ENCODE results near the gene PRELID3B.
"Not testable (repeated sequence)": the region's sequence is repeated elsewhere in the genome, so short reads cannot be mapped to it uniquely, and the experiment has no call there.

Gene PRELID3B

DNA sequence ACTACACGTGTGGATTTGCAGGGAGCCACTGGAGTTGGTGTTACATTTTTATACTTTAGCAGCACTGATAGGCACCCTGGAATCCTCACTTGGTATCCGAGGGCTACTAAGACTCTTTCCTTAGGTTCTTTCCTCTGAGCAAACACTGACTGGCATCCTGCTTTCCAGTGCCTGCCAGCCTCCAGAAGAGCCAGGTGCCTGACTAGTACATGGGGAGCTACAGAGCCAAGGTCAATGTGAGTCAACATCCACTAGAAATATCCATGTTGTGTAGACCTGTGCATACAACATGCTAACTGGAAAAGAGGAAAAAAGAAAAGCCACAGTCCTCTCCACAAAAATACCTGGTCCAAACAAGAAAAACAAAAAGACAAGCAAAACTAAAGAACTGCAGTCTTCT lies 17.5 kb downstream of the PRELID3B start:
- DNase-seq, result no peak

DNA sequence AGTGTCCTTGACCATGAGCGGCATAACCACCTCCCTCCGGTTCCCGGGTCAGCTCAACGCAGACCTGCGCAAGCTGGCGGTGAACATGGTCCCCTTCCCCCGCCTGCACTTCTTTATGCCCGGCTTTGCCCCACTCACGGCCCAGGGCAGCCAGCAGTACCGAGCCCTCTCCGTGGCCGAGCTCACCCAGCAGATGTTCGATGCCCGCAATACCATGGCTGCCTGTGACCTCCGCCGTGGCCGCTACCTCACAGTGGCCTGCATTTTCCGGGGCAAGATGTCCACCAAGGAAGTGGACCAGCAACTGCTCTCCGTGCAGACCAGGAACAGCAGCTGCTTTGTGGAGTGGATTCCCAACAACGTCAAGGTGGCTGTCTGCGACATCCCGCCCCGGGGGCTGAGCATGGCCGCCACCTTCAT lies 18.5 kb downstream of the PRELID3B start:
- DNase-seq, result no peak

DNA sequence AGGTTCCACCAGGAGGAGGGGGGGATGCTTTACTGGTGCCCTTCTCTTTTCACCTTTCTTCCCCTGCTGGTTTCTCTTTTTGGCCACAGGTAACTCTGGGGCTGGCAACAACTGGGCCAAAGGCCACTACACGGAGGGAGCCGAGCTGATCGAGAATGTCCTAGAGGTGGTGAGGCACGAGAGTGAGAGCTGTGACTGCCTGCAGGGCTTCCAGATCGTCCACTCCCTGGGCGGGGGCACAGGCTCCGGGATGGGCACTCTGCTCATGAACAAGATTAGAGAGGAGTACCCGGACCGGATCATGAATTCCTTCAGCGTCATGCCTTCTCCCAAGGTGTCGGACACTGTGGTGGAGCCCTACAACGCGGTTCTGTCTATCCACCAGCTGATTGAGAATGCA lies 19.0 kb downstream of the PRELID3B start:
- DNase-seq, result no peak

DNA sequence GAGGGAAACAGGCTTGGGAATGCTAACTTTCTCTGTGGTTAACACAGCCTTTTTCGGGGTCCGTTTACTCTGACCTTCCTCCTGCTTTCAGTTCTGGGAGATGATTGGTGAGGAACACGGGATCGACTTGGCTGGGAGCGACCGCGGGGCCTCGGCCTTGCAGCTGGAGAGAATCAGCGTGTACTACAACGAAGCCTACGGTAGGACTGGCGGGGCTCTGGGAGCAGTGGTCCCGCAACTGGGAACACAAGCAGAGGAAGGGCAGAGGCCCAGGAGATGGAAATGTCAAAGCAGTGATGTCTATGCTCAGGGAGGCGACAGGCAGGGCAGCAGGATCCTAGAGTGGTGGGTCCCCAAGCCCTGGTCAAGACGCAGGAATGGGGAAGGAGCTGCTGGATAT lies 19.8 kb downstream of the PRELID3B start:
- DNase-seq, result no peak

DNA sequence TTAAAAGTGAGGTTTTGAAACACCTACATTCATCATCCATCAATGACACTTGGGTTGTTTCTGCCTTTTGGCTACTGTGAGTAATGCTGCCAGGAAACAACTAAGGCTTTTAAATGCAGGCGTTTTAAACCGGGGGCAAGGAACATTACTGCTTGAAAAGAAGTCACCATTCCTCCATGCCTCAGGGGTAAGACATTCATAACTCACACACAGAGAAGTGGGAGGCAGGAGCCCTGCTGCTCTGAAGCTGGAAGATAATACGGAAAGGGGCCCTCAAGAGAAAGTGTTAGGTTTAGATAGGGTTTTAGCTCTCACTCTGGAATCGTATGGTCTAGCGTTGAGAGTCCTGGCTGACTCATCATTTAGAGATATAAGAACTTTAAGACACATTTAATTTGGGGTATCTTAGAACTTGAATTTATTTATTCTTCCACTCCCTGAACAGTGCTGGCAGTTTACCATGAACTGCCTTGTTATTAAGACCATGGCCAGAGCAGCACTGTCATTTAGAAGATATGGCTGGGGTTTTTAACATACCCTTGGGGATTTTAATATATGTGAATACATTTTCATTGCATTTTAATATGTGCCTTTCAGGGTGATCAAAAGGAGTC lies 21.5 kb downstream of the PRELID3B start:
- DNase-seq, result no peak

DNA sequence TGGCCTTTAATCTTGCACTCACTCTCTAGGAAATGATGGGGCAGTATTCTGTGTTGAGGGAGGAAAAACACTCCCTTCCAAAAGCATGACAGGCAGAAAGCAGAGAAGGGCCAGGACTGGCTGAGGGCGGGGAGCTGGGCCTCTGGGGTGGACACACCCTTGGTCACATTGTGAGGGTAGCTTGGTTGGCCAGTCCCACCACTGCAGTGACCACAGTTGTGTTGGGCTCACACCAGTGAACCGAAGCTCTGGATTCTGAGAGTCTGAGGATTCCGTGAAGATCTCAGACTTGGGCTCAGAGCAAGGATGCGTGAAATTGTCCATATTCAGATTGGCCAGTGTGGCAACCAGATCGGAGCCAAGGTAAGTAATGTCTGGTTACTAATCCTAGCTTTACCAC lies 23.4 kb downstream of the PRELID3B start, which contains the start of gene TUBB1:
Gene TUBB1 (plus strand): TSS at position 213 of the 400 bp plus-strand sequence. CDS start 94 bp downstream, at position 307.
- no peak for DNase-seq

DNA sequence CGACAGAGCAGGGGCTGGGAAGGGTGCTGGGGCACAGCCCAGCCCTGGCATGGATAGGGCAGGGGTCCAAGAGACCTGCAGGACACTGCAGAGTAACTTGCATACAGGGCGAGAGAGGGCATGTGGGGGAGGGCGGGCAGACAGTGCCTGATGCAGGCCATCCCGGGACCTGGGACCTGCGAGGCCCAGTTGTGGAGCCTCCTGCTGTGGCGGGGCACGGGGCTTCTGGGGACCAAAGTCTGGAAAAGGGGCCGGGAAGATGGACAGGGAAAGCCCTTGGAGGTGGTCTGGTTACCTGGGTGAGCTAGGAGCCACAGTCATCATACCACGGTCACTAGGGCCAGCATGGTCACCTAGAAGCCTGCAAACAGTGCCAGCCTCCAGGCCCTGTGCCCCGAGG lies 23.8 kb downstream of the PRELID3B start:
- DNase-seq, result no peak

DNA sequence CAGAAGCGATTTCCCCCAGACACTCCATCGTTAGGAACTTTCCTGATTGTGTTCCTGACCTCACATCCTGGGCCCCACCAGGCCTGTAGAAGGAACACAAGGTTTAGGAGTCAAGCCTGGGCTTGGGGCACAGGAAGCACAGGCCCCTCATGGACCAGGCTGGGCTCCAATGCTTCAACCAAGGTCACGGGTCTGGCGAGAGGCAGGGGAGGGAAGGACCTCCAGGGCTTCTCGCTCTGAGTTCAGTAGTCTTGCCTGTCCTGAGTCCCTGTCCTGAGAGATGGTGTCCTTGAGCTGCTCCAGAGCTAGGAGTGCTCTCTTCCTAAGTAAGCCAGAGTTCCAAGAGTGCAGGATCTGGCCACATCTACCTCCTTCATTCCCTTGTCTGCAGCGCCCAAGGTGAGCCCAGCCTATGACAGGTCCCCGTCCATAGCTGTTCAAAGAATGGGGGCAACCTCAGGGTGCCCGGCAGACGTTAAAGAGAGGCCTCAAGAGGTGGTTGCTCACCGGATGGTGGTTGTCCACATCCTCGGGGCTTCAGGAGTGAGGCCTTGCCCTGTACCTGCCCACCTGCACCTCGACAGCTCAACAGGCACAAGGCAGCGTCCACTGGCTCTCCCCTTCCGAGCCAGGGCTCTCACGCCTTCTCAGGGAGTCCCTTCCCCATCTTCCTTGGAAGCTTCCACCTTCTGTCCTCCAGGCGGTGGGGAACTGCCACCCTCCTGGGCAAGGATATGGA lies 24.9 kb downstream of the PRELID3B start:
- no peak for DNase-seq

DNA sequence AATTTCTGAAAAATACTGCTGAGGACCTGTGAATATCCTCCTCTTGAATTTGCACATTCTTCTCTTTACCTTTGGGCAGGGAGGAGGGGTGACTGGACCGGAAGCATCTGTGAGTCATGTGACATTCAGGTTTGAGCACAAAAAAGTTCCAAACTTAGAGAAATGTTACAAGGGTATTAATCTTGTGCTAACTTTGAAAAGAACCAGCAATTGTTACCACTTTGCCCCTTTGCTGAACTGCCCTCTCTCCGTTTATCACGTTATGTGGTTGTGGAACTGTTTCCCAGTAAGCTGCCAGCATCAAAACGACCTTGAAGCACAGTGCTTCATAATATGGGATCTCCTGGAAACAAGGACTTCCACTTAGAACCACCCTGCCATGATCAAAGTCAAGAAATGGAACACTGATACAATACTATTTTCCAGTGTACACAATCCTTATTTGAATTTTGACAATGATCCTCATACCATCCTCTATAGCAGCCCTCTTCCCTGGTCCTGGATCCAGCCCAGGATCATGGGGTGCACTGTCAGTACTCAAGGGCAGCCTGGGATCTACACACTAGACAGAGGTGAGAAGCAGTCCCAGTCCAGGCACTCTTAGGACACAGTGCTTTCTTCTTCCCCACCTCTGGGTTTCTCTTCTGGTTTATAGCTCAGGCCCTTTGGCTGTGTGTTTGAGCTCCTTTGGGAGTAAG lies 25.6 kb downstream of the PRELID3B start:
- no peak for DNase-seq

DNA sequence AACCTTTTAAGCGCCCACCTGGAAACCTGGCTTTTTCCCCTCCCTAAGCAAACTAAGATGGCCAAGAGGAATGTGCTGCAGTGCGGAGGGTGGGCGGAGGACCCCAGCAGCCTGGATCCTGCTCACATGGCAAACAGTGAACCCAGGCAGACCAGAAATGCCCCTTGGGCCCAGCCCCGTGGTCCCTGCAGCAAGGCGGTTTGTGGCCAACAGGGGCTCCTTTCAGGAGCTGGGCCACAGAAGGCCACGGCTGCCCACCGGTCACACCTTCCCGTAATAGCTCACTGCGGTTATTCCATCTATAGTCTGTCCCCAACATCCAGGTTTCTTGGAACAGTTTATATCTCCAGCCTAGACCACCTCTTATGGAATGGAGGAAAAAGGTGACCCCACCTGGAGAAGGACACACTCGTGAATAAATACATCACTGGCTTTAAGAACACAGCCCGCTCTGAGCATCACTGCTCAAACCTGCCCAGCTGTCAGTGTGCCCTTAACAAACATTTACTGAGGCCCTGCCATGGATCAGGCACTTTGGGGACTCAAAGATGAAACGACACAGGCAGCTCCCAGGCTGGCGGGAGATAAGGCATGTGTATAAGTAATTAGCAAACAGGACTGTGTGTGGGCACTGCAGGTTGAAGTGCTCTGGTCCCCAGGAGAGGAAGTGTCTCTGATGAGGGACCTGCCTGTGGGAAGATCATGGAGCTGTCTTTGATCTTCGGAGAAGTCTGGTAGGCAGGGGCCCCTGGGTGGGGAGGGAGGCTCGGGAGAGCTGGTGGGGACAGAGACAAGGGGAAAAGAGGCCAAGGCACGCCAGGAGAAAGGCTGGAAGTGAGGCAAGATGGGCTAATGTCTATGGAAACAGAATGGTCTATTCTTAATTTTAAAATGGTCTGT lies 26.5 kb downstream of the PRELID3B start:
- no peak for DNase-seq

DNA sequence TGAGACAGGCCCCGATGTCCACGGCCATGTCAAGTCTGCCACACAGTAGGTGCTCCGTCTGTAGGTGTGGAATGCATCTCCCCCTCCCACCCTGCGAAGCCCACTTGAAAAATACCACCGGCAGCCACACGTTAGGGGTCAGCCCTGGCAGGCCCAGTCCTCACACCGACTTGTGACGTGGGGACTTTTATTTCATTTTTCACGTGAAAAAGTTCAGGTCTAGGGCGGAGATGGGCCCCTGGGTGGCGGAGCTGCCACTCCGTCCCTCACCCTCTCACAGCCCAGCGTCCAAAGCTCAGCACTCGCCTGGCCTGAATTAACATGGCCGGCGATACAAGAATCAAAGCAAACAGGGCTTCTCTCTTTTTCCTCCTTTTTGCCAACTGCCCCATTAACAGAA lies 27.2 kb downstream of the PRELID3B start:
- no peak for DNase-seq

DNA sequence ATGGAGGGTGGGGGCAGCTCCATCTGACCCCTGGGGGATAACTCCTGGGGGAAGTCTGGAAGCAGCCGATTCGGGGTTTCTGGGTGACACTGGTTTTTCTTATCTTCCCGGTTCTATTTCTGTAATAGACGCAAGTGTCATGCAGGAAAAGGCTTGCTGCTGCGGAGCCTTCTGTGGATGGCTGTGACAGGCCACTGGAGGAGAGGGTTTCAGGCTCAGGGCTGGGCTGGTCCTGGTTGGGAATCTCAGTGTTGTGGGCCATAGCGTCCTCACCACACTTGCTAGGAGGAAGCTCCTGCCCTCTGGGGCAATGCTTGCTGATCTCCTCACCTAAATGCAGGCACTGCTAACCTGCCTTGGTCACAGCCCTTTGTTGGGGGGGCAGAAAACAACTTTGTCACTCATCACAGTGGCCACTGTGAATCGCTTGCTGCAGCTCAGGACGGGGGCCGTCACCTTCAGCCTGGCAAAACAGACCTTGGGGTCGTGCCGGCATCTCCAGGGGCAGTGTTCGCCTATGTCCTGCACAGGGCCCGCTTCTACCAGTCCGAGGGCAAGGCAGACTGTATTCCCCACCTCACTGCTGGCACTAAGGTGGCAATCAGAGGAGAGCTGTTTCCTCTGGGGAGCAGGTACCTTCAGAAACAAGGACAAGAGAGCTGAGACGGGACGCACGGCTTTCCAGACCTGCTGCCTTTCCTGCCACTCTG lies 27.8 kb downstream of the PRELID3B start:
- no peak for DNase-seq

DNA sequence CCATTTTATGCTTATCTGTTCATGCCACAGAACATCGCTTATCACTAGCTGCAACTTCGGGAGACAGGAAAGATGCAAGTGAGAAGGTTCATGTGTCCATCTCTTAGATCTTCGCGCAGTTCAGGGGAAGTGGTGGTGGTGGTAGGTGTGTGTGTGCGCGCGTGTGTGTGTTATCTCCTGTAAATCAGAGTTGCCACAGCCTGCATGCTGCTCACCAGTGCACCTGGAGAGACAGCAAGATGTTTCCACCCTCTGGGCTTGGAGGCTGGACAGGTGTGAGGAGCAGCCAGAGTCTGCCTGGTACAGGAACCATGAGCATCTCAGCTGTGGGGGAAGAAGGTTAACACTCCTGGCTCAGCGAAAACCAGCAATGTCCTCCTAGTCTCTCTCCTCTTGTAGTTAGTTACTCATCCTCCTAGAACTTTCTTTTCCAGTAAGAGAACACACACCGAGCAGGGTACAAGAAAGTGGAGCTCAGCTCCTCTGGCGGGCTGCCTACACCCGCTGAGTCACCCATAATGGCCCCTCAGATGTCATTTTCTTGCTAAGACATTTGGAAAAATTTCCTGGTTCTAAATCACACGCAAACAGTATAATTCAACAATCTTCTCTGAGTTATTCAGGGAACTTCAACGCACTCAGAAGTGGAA lies 28.5 kb downstream of the PRELID3B start:
- DNase-seq, result no peak

DNA sequence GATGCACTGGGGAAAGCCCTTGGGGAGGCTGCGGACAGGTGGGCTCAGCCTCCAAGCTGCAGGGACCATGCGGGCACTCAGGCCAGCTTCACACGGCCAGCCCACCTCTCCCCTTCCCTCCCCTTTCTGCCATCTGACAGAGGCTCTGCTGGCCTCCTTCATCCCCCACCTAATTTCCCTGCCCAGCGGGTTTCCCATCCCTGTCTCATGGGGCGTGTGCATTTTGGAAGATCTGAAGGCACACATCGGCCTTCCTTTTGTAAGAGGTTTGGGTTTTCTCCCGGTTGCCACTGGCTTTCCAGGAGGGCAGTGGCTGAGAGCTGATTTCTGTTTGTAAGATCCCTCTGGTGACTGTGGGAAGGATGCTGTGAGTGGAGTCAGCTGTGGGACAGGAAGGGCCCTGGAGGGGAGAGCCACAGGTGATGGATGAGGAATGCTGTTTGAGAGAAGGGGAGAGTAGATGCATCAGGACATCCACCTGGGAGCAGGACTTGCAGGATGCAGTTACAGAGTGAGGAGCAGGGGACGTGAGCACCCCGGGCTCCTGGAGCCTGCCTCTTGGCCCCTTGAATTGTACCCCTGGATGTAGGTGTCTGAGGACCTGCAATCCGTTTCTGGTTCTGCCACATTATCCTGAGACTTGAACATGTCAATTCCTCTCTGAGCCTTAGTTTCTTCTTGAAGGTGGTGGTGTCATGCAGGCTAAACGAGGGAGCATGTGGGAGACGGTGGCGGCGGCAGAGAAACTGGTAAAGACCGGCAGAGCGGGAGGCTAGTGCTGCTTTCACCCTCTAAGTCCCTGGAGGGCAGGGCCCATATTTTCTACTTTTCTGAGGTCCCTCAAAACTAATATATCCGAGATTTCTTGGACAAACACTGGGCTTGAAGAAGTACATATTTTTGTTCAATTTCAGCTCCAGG lies 29.3 kb downstream of the PRELID3B start:
- no peak for DNase-seq

DNA sequence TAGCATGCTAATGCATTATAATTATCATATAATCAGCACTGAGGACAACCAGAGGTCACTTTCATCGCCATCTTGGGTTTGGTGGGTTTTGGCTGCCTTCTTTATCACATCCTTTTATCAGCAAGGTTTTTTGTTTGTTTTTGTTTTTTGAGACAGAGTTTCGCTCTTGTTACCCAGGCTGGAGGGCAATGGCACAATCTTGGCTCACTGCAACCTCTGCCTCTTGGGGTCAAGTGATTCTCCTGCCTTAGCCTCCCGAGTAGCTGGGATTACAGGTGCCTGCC lies 30.8 kb downstream of the PRELID3B start:
- DNase-seq, result not testable (repeated sequence)

DNA sequence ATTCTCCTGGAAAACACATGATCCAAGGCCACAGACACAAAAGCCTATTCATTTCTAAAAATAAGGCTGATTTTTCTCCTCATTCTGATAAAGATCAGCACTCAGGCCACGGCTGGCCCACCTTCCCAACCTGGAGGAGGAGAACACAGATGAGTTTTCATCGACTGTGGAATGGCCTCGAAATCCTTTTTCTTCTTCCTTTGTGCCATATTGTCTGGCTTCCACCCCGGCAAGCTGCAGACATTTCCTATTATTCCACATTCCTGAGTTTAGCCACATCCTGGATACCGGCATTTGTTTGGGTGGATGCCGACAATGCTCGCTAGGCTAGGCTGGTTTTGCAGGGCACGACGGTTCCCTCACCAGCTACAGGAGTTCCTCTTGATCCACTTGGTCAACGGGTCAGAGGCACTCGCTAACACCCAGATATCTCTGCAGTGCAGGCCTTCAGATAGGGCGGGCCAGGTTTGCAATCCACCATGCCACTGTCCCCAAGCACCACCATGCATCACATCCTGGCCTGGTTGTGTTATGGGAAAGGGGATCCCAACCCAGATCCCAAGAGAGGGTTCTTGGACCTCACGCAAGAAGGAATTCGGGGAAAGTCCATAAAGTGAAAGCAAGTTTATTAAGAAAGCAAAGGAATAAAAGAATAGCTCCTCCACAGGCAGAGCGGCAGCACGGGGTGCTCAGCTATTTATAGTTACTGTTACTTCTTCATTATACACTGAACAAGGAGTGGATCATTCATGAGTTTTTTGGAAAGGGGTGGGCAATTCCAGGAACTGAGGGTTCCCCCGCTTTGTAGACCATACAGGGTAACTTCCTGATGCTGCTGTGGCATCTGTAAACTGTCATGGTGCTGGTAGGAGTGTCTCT lies 31.4 kb downstream of the PRELID3B start:
- no peak for DNase-seq

DNA sequence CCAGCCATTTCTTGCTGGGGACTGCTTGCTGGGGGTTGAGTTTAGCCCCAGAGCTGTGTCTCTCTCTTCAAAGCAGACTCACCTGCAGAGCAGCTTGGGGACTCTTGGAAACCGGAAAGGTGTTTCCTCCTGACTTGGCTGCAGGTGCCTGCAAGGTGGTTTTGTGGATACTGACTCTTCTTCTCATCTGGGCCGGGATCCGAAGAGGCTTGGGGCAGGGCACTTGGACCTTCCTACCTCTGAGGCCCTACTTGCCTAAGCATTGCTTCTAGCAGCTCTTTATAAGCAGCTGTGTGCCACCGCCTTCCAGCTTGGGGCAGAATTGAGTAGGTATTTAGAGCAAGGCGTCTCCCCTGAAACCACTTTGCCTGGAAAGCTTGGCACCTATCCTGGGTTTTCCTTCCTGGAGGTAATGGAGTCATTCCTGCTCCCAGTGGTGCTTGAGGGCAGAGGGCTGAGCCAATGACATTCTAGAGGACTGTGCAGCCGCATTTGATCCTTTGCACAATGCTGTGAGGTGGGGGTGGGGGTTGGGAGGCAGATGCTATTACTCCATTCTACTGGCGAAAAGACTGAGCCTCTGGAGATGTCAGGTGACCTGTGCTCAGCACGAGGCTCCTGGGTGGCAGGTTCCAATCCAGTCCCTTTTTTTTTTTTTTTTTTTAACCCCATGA lies 32.1 kb downstream of the PRELID3B start:
- no peak for DNase-seq

DNA sequence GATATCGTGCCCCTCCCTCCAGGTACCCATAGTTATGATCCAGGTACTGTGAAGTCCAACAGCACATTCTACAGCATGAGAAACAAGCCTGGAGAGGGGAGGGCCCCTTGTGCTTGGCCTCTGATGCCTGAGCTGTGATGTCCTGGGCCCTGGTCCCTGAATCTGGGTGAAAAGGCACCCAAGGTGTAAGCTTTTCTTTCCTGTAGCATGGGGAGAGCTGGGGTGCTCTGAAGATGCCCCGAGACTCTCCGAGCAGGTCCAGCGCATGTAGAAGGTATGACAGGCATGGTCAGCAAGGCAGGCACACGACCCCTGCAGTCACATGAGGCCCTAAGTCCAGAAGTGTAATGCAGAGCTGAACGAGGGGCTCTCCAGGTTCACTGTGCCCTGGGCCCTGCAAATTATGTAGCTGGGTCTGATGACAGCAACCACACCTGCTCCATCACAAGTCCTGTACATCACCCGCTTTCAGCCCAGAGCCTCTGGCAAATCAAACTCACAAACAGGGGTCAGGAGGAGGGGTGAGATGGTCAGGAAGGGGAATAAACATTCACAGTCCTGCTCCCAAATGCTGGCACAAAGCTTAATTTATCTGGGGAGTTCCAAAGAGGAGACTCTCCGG lies 33.8 kb downstream of the PRELID3B start:
- no peak for DNase-seq

Data from NCI-H748 treated with DMSO at 0.1 percent for 48 hours (cell line).